Panc1 (cell line): ENCODE results near the gene MED23.
"Not testable (repeated sequence)": the region's sequence is repeated elsewhere in the genome, so short reads cannot be mapped to it uniquely, and the experiment has no call there.

Experiments used
- CTCF ChIP-seq: fragments of 450-650 bp; IDR thresholded peaks from 2 replicates; pipeline ENCODE4 v1.5.1; 2017; ENCODE audit warnings: mild to moderate bottlenecking
- POLR2AphosphoS5 ChIP-seq: IDR thresholded peaks from 2 replicates; pipeline ENCODE4 v1.6.1; 2012; ENCODE audit warnings: mild to moderate bottlenecking, low read depth, low read length, moderate library complexity
- TCF7L2 ChIP-seq: IDR thresholded peaks from 2 replicates; pipeline ENCODE4 v1.6.1; 2011; ENCODE audit warnings: mild to moderate bottlenecking, low read depth, low read length, inconsistent platforms

- not testable (repeated sequence) for TF ChIP-seq POLR2AphosphoS5, CTCF, TCF7L2
Measured at GRCh38 chr6:131530936-131531335, 97.1 kb downstream of the MED23 start.
